Thyroid gland (tissue), 4 donors: ENCODE results near the gene PAX5. TPM values are rescaled to one million over a fixed set of nuclear protein-coding genes. Genes with fewer than 3 reads are reported as not detected.

Source experiments
- DNase-seq, 2 donors: peaks; one replicate each; pipeline ENCODE4 v3.0.0-alpha.2; 2019
- H3K27ac ChIP-seq, 3 donors: fragments of 200-600 bp; sonication (generic); 1 replicate in 2 of 3; 2 replicates in 1 of 3; pipeline ENCODE4 v1.5.1; 2016 to 2019; ENCODE audit warnings: mild to moderate bottlenecking in 1 of 3, moderate library complexity in 1 of 3
- H3K27me3 ChIP-seq: fragments of 200-600 bp; sonication (generic); one replicate; pipeline ENCODE4 v1.5.1; 2019
- H3K36me3 ChIP-seq, 2 donors: fragments of 200-600 bp; sonication (generic); one replicate each; pipeline ENCODE4 v1.5.1; 2016 to 2019
- H3K4me1 ChIP-seq, 2 donors: fragments of 200-600 bp; sonication (generic); one replicate each; pipeline ENCODE4 v1.5.1; 2017 to 2019
- H3K4me3 ChIP-seq, 3 donors: fragments of 200-600 bp; sonication (generic); replicated peaks in 1 of 3; 1 replicate in 2 of 3; 2 replicates in 1 of 3; pipeline ENCODE4 v1.5.1; 2016; ENCODE audit warnings: mild to moderate bottlenecking in 1 of 3
- H3K9me3 ChIP-seq: fragments of 200-600 bp; sonication (generic); one replicate; pipeline ENCODE4 v1.5.1; 2017
- POLR2A ChIP-seq, 2 donors: fragments of 450-650 bp; IDR thresholded peaks; one replicate each; pipeline ENCODE4 v1.6.1; 2017; ENCODE audit warnings: antibody characterized with exemption in 2 of 2, mild to moderate bottlenecking in 2 of 2, moderate library complexity in 1 of 2
- WGBS, 2 donors: methylation state at CpG; one replicate each; pipeline ENCODE4 v1.1.5; 2017; 5-methylcytosine and 5-hydroxymethylcytosine counted together
- intact Hi-C: fragments of 100-400 bp; cut with DNase I; formaldehyde crosslinking; loops from one replicate; pipeline ENCODE4 v1.15.1; 2023
- microRNA-seq: library from miRNA; unstranded; fragments of <30 nt; microRNA quantifications from one replicate; pipeline ENCODE4, GENCODE V29; 2016
- small RNA-seq: library from RNA; depleted of rRNA; stranded (forward); fragments of <200 nt; gene quantifications from one replicate; pipeline ENCODE3, GENCODE V24; 2016
- total RNA-seq, 4 donors: library from RNA; depleted of rRNA; stranded (reverse); fragments of >200 nt; gene quantifications; one replicate each; pipeline ENCODE4 v1.2.3, GENCODE V29; 2016
- TF ChIP-seq, protein P1 (sequence below), 6 experiments: fragments of 200-600 bp in 3 of 6; fragments of 450-650 bp in 3 of 6; sonication (generic) in 3 of 6; IDR thresholded peaks; one replicate each; pipeline ENCODE4 v1.5.1; 2016 to 2019; ENCODE audit warnings: antibody characterized with exemption in 6 of 6, mild to moderate bottlenecking in 2 of 6, inconsistent platforms in 1 of 6, moderate library complexity in 1 of 6

Gene PAX5
- total RNA-seq, 4 donors from 2014 or later: 0.68 TPM; not detected in 3

GRCh38 chr9:36791222-36791950 is 242.7 kb downstream of the PAX5 start:
- no peak for DNase-seq
- Histone ChIP-seq H3K4me3 (no peak overlapping the region), H3K9me3 (no peaks in the 10 kb centered on the region), H3K27me3 (no peaks in the 10 kb centered on the region), H3K4me1 (no peaks in the 10 kb centered on the region), H3K36me3 (no peaks in the 10 kb centered on the region), H3K27ac (no peak overlapping the region)
- 70 to 73% methylated on average over 9 of the region's 9 CpGs for WGBS, 2 donors
- TF ChIP-seq, protein P1, sequence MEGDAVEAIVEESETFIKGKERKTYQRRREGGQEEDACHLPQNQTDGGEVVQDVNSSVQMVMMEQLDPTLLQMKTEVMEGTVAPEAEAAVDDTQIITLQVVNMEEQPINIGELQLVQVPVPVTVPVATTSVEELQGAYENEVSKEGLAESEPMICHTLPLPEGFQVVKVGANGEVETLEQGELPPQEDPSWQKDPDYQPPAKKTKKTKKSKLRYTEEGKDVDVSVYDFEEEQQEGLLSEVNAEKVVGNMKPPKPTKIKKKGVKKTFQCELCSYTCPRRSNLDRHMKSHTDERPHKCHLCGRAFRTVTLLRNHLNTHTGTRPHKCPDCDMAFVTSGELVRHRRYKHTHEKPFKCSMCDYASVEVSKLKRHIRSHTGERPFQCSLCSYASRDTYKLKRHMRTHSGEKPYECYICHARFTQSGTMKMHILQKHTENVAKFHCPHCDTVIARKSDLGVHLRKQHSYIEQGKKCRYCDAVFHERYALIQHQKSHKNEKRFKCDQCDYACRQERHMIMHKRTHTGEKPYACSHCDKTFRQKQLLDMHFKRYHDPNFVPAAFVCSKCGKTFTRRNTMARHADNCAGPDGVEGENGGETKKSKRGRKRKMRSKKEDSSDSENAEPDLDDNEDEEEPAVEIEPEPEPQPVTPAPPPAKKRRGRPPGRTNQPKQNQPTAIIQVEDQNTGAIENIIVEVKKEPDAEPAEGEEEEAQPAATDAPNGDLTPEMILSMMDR (IDR thresholded peaks at IDR 0.05): no peak
- no peak for TF ChIP-seq POLR2A (IDR thresholded peaks at IDR 0.05)
- intact Hi-C loops: no loop called here

- 17 to 44% methylated on average over 2 to 3 of the region's 3 CpGs for WGBS, 2 donors
- Histone ChIP-seq H3K36me3 (no peaks in the 10 kb centered on the region), H3K4me1 (no peaks in the 10 kb centered on the region), H3K27ac (no peak overlapping the region), H3K9me3 (no peaks in the 10 kb centered on the region), H3K4me3 (no peak overlapping the region), H3K27me3 (no peaks in the 10 kb centered on the region)
- DNase-seq: no peak
- intact Hi-C loops: no loop called here
- no peak for TF ChIP-seq POLR2A (IDR thresholded peaks at IDR 0.05)
- TF ChIP-seq, protein P1 (IDR thresholded peaks at IDR 0.05): no peak
These were observed 244.2 kb downstream of the PAX5 start for GRCh38 chr9:36789886-36790285.

GRCh38 chr9:36788534-36788933 is 245.5 kb downstream of the PAX5 start:
- TF ChIP-seq, protein P1 (IDR thresholded peaks at IDR 0.05): peak in 1 of 6 experiments; percentile 24
- no peak for TF ChIP-seq POLR2A (IDR thresholded peaks at IDR 0.05)
- no peak overlapping the region for H3K4me3 ChIP-seq
- H3K4me1 ChIP-seq: no peaks in the 10 kb centered on the region
- no peak overlapping the region for H3K27ac ChIP-seq
- no peak for DNase-seq
- H3K36me3 ChIP-seq: no peaks in the 10 kb centered on the region
- intact Hi-C loops: no loop called here
- no peaks in the 10 kb centered on the region for H3K27me3 ChIP-seq
- no peaks in the 10 kb centered on the region for H3K9me3 ChIP-seq
- 27 to 30% methylated on average over 5 of the region's 5 CpGs for WGBS, 2 donors

DNA sequence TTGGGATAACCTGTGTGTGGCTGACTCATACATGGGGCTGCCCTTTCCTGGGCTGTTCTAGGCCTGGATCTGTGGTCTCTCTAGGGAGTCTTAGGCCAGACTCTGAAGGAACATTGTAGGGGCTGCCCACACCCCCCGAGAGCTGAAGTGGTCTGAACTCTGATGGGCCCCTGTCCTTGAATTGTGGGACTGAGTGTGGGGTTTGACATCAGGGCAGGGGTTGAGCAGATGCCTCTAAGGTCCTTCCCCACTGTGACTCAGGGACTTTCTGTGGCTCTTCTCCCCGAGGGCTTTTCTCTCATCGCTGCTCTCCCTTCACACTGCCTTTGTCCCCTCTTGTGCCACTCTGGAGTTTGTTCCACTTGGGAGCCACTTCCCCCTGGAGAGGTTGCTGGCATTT is 246.4 kb downstream of the PAX5 start:
- 26 to 45% methylated on average over 2 to 3 of the region's 3 CpGs for WGBS, 2 donors
- H3K4me3 ChIP-seq: no peak overlapping the region
- no peaks in the 10 kb centered on the region for H3K27me3 ChIP-seq
- intact Hi-C loops: no loop called here
- no peaks in the 10 kb centered on the region for H3K9me3 ChIP-seq
- no peak for DNase-seq
- no peaks in the 10 kb centered on the region for H3K4me1 ChIP-seq
- TF ChIP-seq, protein P1 (IDR thresholded peaks at IDR 0.05): no peak
- no peak for TF ChIP-seq POLR2A (IDR thresholded peaks at IDR 0.05)
- H3K36me3 ChIP-seq: no peaks in the 10 kb centered on the region
- no peak overlapping the region for H3K27ac ChIP-seq

Small RNA genes lying within 50 kb of the gene (microRNA-seq; reads per million reads assigned to microRNA genes)
- gene MIR4475 (not detected), gene MIR4476 (not detected), gene MIR4540 (not detected)

Small RNA genes lying within 50 kb of the gene (small RNA-seq; reads per million reads assigned to genes)
- not detected for gene MIR4475
- not detected for gene MIR4476
- not detected for gene MIR4540

Other genes starting within 250 kb of the PAX5 start
- 10 to 100 TPM; 22.1 to 31.9 (median 25.6) TPM for gene ZCCHC7, start 86.3 kb upstream of the PAX5 start, total RNA-seq